Left ventricle myocardium superior (tissue), 1 donor: ENCODE measurements around the gene TSLP. TPM values are rescaled to one million over a fixed set of nuclear protein-coding genes. Genes with fewer than 3 reads are reported as not detected.

ENCODE experiments used
- ATAC-seq: fragments of 200-7000 bp; cut with Tn5 transposase; one replicate; pipeline ENCODE4 v1.9.1; 2020; ENCODE audit warnings: mild to moderate bottlenecking, moderate library complexity
- DNase-seq: peaks from one replicate; pipeline ENCODE4 v3.0.0-alpha.2; 2020
- intact Hi-C: fragments of 100-400 bp; cut with micrococcal nuclease; formaldehyde crosslinking; loops from one replicate; pipeline ENCODE4 v1.11.0; 2022
- total RNA-seq: library from RNA; stranded (reverse); fragmentation: NEBNext Ultra II Directional; extraction: Animal tissue kit (Norgen Biotek cat#: 25700); gene quantifications from one replicate; pipeline ENCODE4 v1.2.1, GENCODE V29; 2021
- donor health status: DM: no; HTN: yes; CAD: no; lungs with severe emphysema.

TSLP gene
- total RNA-seq, 1 donor from 2014 or later = 7.2 TPM

DNA sequence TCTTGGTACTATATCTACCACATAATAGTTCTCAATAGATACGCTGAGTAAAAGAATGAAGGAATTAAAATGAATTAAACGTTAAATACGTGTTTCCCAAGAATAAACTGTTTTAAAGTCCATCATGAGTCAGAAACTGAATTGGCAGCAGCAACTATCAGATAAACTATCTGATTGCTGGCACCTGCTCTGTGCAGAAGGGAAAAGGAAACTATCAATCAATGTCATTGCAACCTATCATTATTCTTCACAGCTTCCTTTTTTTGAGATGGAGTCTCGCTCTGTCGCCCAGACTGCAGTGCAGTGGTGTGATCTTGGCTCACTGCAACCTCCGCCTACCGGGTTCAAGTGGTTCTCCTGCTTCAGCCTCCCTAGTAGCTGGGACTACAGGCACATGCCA lies 11.8 kb downstream of the TSLP start:
- intact Hi-C loops = no loop called here
- ATAC-seq (no peak), DNase-seq (no peak)

DNA sequence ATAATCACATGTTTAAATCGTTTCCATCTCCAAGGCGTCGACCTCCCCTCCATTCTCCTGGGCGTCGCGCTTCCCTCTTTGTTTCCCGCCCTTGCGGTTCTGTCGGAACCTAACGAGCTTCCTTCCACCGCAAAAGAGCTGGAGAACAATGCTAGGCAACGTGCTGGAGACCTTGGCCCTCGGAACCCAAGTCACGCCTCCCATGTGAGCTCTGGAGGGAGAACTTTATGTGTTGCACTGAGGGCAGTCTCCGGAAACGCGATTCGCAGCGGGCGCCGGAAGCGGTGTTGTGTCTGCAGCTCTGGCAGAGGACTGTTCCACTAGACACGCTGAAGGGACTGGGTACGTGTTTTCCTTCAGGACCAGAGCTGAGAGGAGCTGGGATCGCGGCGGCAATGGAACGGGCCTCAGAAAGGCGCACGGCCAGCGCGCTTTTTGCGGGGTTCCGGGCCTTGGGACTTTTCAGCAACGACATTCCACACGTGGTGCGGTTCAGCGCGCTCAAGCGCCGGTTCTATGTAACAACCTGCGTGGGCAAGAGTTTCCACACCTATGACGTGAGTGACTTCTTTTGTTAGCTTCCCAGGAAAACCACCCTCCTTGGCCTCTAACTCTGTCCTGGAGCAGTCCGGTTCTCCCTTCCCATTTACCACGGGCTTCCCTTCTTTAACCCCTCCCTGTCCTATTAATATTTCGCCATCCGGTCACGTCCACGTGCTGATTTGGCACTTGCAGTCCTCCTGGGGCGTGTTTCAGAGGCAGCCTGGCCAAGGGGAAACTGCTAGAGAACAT lies 20.7 kb downstream of the TSLP start, which contains the start of gene WDR36:
TSS of gene WDR36 (plus strand) at position 287 of the 792 bp plus-strand sequence. CDS start at position 396, 109 bp downstream.
- ATAC-seq (peak; percentile 99), DNase-seq (peak; percentile 91)
- intact Hi-C loops = no loop called here

DNA sequence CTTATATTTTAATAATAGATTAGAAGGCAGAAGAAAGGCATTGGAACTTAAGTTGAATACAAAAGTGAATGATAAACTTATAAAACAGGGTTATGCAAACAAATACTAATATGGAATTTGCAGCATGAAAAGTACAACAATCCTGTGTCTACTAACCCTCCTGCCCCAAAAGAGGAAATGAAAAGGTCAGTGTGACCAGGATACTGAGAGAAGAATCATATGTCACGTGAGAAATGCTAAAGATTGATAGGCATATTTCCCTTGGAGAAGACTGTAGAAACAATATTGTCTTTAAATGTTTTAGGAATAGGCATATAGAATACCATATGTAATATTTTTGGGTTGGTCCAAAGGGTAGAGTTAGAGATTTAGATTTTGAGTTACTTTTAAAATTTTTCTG lies 24.5 kb downstream of the TSLP start:
- intact Hi-C loops = no loop called here
- DNase-seq (no peak), ATAC-seq (no peak)

DNA sequence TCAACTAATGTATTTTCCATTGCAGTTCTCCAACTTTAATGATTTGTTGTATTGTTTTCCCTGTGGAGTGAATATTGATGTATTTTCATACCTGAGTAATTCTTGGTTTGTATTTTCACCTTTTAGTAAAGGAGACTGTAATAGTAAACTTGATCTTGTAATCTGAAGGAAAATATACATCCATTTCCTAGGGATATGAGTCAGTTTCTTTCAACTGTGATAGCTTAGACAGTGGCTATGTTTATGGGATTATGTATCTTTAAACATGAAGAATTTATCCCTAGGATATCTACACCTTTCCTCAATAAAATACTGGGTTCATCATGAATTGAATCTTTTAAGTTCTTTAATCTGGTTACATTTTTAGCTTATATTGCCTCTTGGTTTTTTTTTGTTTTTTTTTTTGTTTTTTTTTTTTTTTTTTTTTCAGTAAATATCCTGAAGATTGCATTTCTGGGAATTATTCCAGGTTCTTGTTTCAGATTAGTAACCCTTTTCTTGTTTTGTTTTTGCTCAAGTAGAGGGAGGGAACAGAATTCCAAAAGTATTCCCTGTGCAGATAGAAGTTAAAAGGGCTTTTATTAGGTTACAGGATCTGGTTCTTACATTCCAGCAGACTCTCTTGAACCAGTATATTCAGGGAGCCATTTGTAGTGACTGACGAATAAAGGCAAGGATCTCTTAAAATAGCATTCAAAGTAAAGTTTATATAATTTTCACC lies 27.7 kb downstream of the TSLP start:
- intact Hi-C loops = no loop called here
- ATAC-seq = no peak
- no peak for DNase-seq

DNA sequence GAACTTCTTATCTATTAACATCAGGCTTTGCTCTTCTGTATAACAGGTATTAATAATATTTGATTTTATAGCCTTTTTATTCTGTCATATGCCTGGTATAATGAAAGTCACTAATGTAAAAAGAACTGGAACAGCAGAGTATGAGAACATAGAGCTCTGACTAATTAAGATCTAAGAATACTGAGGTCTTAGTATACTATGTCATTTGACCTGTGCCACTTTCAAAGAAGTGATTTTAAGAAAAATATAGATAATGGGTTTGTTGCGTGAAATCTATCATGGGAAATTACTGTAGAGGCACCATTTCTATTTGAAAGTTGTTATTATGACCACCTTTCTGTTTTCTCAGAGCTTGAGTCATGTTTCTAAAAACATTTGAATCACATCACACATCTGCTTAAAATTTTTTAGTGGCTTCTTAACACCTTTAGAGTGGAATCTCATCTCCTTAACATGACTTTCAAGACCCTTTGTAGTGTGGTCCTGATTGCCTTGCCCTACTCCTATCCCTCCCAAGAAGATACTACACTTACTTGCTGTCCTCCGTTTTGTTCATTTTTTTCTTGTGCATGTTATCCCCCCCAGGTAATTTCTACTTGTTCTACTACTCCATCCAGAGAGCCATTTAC lies 34.9 kb downstream of the TSLP start:
- DNase-seq (no peak), ATAC-seq (no peak)
- intact Hi-C loops = no loop called here

DNA sequence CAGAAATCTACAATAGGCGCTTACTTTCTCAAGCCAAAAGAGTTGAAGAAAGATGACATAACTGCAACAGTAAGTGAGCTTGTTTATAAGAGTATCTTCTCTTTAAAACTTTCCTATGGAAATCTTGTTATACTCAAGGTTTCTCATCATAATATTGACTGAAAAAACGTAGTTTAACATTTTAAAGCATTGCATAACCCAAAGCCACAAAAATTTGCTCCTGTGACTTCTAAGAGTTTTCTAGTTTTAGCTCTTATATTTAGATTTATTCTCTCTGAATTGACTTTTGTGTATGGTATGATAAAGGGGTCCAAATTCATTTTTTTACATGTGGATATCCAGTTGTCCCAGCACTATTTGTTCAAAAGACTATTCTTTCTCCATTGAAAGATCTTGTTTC lies 35.9 kb downstream of the TSLP start:
- no peak for DNase-seq
- intact Hi-C loops = no loop called here
- no peak for ATAC-seq

DNA sequence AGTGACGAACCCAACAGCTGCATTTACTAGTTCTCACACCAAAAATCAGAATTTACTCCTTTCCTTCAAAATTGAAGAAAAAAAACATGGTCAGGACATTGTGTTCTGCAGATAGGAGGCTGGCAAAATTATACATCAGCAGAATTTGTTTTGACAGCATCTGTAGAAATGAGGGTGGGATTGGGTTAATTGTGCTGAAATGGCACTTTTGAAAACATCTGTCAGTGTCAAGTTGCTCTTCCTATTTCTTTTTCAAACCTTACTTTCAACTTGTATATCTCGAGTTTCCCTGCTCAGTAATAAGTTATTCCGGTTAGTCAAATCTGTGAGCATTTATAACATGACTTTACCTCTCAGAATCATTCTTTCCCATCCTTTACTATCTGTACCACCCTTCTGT lies 40.4 kb downstream of the TSLP start:
- intact Hi-C loops = no loop called here
- peak; percentile 27 for ATAC-seq
- DNase-seq = no peak

DNA sequence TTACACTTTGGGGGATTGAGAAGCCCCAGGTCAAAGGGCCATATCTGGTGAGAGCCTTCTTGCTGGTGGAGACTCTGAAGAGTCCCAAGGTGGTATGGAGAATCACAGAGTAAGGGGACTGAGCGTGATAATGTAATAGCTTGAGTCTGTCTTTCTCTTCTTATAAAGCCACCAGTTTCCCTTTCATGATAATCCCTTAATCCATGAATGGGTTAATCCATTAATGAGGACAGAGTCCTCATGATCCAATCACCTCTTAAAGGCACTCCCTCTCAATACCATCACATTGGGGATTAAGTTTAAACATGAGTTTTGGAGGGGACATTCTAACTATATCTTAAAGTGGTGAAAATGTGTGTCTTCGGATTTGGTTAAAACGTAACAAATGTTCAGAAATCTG lies 42.2 kb downstream of the TSLP start:
- intact Hi-C loops = no loop called here
- no peak for ATAC-seq
- DNase-seq = no peak

DNA sequence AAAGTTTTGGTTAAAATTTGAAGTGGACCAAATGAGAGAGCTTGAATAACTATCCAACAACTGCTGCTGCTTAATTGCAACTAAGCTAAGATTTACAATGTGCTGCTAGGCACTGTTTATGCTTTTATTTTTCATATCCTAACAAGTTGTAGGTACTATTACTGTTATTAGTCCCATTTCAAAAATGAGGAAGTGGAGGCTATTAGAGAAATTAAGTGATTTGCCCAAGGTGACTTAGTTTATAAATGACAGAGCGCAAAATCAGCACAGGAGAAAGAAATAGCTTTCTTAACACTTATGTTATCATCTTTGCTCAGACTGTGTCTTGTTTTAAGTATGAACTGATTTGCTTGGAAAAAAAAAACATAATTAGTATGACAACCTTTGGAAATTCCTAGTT lies 43.7 kb downstream of the TSLP start:
- no peak for ATAC-seq
- DNase-seq = no peak
- intact Hi-C loops = no loop called here

DNA sequence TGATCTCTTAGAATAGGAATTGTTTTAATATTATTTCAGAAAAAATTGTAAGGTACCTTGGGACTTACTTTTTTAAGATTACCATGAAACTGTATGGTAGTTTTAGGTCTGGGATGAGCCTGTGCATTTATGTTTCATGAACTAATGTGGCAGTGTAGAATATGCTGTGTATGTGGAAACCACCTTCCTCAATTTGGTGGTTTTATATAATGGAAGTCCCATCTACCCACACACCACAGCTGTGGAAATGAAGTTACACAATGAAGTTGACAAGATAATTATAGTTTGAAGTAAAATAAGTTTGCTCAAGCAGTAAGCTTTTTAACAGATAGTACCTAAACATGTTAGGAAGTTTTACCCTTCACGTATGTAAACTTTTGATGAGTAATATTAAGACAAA lies 45.0 kb downstream of the TSLP start:
- peak; percentile 58 for ATAC-seq
- DNase-seq = no peak
- intact Hi-C loops = no loop called here

DNA sequence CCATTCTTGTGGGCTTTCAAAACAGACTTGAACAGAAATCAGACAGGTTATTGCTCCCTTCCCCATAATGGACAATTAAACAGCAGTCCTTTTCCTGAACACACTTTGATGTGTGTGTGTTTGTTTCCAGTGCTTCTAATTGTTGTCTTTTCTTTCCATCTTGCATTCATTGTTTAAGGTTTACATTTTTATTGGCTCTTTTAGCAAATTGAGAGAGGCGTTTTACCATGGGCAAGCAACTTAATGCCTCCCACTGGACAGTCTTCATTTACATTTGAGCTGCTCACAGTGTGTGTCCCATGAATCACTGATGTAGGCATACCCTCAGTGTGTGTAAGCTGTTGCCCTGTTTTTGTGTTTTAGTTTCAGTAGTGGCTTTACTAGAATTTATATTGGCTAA lies 45.6 kb downstream of the TSLP start:
- intact Hi-C loops = no loop called here
- ATAC-seq (no peak), DNase-seq (no peak)

DNA sequence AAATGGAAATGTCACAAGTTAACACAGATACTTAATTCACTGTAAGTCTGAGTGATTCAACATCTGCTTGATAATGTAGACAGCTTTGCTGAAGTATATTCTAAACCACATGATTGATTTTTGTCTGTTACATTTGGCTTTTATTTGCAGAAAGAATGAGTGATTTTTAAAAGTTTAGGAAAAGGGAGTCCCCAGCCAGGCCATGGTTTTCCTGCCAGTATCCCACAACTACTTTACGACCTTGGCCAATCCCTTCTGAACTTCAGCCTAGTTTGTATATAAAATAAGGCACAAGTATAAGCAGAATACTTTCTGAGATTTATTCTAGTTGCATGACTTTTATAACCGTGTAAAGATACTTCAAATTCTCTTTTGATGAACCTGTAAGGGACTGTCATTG lies 47.7 kb downstream of the TSLP start:
- intact Hi-C loops = no loop called here
- DNase-seq = no peak
- no peak for ATAC-seq

DNA sequence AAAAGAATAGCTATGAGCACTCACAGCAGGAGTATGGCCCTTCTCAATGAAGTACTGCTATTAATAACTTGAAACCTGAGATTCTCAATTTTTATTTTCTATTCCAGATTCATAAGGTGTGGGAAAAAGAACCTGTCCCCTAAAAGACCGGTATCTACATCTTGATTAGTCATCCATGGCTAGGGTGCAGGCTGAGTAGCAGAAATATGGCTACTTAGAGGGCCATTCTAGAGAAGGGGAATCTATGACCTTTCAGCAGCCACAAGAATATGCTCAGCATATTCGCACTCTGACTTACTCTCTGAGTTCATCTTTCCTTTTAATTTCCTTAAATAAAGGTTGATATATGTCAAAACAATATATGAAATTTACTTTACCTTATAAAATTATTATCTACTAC lies 48.3 kb downstream of the TSLP start:
- DNase-seq = no peak
- ATAC-seq = no peak
- intact Hi-C loops = no loop called here

DNA sequence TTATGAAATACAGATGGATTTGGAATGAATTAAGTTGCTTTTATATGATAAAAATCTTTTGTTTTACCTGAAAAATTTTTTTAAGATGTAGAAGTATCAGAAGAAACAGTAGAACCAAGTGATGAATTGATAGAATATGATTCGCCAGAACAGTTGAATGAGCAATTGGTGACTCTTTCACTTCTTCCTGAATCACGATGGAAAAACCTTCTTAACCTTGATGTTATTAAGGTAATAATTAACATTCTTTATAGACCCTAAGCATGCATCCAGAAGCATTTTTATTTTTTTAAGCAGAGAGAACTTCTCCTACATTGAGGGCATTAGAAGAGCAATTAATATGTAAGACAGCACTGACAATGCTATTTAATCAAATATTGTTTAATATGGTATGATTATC lies 49.4 kb downstream of the TSLP start:
- intact Hi-C loops = no loop called here
- ATAC-seq (no peak), DNase-seq (no peak)

DNA sequence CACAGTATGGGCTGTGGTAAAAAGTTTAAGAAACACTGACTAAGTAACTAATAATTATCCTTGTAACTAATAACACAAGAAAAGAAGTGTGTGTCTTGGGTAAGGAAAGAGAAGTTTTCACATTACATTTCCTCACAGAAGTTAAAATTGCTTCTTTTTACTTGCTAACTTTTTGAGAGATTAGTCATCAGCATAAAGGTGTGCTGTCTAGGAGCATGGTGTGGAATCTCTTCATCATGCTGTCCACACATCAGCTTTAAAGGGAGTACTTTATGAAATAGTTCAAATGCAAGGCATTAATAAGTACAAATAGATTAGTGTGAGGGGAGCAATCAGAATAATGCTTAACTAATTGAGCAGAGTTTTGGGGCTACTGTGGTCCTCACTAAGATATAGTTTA lies 50.4 kb downstream of the TSLP start:
- intact Hi-C loops = no loop called here
- ATAC-seq (no peak), DNase-seq (no peak)

DNA sequence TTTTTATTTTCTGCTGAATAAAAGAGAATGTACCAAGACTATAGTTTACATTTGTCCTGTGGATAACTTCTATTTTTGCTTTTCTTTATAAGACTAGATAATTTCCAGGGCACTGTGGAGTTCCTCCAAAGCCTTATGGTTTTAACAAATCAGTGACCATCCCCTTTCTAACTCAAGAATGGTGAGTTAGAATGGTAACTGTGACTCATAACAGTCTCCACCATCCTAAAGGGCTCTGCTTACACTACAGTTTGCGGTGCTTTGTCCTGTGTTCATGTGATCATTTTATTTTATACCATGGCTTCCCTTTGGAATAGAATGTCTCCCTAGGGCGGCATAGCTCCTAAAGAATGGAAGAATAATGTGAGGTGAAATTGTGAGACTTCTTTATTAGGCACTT lies 50.9 kb downstream of the TSLP start:
- no peak for DNase-seq
- intact Hi-C loops = no loop called here
- no peak for ATAC-seq

DNA sequence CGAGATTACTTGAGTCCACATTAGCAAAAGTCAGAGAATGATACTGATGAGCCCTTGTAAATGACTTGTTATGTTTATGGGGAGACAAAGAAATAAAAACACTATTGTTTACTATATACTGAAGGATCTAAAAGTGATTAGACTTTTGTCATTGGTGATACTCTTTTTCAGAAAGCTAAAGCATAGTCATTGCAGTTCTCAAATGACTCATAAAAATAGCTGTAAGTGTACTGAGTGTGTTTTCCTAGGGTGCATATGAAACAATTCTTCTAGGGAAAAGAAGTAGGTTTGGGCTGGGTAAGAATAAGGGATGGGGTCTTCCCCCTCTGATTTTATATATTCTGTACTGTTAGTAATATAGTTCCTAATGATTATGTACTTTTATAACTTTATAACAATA lies 53.3 kb downstream of the TSLP start:
- intact Hi-C loops = no loop called here
- ATAC-seq (no peak), DNase-seq (no peak)

DNA sequence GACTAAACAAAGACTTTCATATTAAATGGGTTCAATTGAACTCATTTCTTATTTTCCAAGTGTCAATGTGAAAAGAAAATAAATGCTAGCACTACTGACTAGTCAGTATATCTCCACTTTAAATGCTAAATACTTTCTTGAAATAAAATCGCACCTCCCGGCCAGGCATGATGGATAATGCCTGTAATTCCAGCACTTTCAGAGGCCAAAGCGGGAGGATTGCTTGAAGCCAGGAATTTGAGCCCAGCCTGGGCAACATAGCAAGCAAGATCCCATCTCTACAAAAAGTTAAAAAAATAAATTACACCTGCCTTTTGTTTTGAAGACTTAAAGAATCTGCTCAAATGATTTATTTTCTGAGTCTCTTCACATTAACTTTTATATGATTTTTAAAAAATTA lies 55.4 kb downstream of the TSLP start:
- ATAC-seq (no peak), DNase-seq (no peak)
- intact Hi-C loops = no loop called here
